Measurements from ENCODE around the gene GLCCI1. TPM values are rescaled to one million over a fixed set of nuclear protein-coding genes. Genes with fewer than 3 reads are reported as not detected.

The GLCCI1 gene
- 0.70 to 1.2 TPM (median 0.89 TPM) in 5 replicates for total RNA-seq (2022; extraction: Qiagen RNA extraction)

DNA sequence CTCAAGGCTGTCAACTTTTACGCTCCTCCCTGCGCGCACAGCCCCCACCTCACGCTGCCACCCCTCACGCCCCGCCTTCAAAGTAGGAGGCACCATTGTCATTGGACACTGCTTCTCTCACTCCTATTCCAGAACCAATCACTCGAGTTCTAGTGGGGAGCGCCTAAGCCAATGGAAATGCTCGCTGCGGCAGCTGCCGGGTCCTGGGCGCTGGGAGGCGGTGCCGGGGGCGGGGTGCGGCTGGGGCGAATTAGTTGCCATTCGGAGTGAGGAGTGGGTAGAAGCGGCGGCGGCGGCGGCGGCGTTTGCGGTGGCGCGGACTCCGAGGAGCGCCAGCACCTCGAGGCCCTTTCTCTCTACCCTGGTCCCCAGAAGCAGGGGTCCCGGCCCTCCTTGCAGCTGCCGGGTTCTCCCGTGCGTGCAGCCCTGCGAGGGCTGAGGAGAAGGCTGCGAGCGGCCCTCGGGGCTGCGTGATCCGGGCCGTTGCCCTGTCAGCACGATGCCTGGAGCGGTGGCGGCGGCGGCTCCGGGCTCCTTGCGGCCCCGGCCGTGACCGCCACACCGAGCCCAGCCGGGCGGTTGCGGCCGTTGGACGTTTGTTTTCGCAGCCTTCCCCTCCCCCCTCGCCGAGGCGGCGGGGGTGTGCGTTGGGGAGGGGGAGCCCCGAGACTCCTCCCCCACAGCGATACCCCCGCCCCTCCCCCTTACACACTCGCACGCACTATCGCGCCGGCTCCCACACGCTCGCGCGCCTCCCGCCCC, at the start of gene GLCCI1:
GLCCI1 (plus strand) TSS at position 253 of the 762 bp plus-strand sequence. CDS start 555 bp downstream, outside the sequence.

